Kidney epithelial cell (primary cell): ENCODE data around the gene TNK2. TPM values are rescaled to one million over a fixed set of nuclear protein-coding genes. Genes with fewer than 3 reads are reported as not detected.

Experiments used
- DNase-seq: peaks from one replicate; pipeline ENCODE4 v3.0.0-alpha.2; 2010; ENCODE audit warnings: low read depth
- H3K27me3 ChIP-seq: 2 replicates; pipeline ENCODE4 v1.6.0; 2011; ENCODE audit warnings: low read length; ENCODE audit not compliant: control insufficient read depth, insufficient read depth
- H3K36me3 ChIP-seq: 2 replicates; pipeline ENCODE4 v1.5.1; 2011; ENCODE audit warnings: low read length; ENCODE audit not compliant: control insufficient read depth, insufficient read depth
- H3K4me3 ChIP-seq: 2 replicates; pipeline ENCODE4 v1.5.1; 2011; ENCODE audit warnings: low read depth, mild to moderate bottlenecking, control low read depth, low read length
- CTCF ChIP-seq: IDR thresholded peaks from 2 replicates; pipeline ENCODE4 v1.5.1; 2011; ENCODE audit warnings: mild to moderate bottlenecking, moderate library complexity, low read length, control low read depth, inconsistent platforms; ENCODE audit not compliant: insufficient read depth, poor library complexity, severe bottlenecking
- total RNA-seq: library from RNA; depleted of rRNA; stranded (reverse); fragments of >200 nt; gene quantifications from 2 replicates; pipeline ENCODE4 v1.2.3, GENCODE V29; 2015

The TNK2 gene
- total RNA-seq, 1 donor from 2014 or later, result 16.0 TPM

DNA sequence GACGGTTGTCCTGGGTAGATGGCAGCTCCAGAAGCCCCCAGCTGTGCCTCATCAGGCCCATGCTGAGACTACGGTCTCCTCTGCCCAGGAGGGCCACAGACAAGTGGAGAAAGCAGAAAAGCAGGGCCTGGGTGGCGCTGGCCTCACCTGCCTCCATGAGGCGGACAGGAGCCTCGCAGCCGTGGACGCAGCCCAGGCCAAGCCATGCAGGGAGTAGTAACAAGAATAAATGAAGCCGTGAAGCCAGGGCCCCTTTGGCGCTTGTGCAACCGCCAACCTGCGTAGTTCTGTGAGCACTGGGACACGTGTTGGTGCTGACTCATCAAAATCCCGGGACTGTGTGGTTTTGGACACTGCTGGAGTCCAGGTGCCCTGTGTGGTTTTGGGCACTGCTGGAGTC lies 84.4 kb downstream of the TNK2 start:
- H3K36me3 ChIP-seq, result no peaks in the 10 kb centered on the region
- no peak for TF ChIP-seq CTCF
- H3K27me3 ChIP-seq, result peaks cover 2% of the 10 kb centered on the region
- DNase-seq, result no peak
- H3K4me3 ChIP-seq, result no peak overlapping the region

GRCh38 chr3:195823280-195823679 lies 85.1 kb downstream of the TNK2 start:
- TF ChIP-seq CTCF, result no peak
- no peak for DNase-seq
- no peak overlapping the region for H3K4me3 ChIP-seq
- peaks cover 2% of the 10 kb centered on the region for H3K27me3 ChIP-seq
- H3K36me3 ChIP-seq, result no peaks in the 10 kb centered on the region

GRCh38 chr3:195822131-195822696 lies 86.1 kb downstream of the TNK2 start:
- no peak for TF ChIP-seq CTCF
- Histone ChIP-seq H3K4me3 (no peak overlapping the region), H3K36me3 (no peaks in the 10 kb centered on the region), H3K27me3 (peaks cover 2% of the 10 kb centered on the region)
- no peak for DNase-seq

DNA sequence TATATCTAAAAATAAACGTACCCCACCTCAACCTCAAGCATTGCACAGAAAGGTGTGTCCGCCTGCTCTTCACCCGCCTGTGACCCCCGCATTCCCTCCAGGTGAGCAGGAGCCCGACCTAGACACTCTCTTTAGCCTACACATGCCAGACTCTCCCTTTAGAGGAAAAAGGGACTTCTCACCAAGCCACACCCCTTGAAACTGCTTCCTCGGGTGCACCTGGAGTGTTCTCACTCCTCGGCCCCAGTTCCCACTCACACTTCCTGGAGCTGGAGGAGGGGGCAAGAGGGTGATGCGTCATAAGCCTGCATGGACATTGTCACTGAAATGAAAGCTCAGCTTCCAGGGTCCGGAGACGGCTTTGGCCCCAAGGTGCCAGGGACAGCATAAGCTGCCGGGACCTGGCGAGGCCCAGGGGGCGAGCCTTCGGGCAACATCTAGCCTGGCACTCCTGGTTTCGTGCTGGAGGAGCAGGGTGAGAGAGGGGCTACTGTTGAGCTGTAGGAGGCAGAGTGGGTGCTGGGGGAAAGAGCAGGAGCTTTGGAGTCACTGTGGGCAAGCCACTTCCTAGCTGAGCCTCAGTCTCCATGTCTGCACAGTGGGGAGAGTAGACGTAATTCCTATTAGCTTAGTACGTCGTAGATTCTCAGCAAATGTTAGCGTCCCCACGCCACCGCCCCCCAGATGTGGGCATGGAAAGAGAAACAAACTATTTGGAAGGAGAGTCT lies 86.8 kb downstream of the TNK2 start:
- DNase-seq, result no peak
- peaks cover 2% of the 10 kb centered on the region for H3K27me3 ChIP-seq
- H3K4me3 ChIP-seq, result no peak overlapping the region
- no peaks in the 10 kb centered on the region for H3K36me3 ChIP-seq
- TF ChIP-seq CTCF, result no peak

GRCh38 chr3:195820901-195821300 lies 87.5 kb downstream of the TNK2 start:
- H3K27me3 ChIP-seq, result peaks cover 2% of the 10 kb centered on the region
- no peak for TF ChIP-seq CTCF
- no peak for DNase-seq
- H3K4me3 ChIP-seq, result no peak overlapping the region
- no peaks in the 10 kb centered on the region for H3K36me3 ChIP-seq

DNA sequence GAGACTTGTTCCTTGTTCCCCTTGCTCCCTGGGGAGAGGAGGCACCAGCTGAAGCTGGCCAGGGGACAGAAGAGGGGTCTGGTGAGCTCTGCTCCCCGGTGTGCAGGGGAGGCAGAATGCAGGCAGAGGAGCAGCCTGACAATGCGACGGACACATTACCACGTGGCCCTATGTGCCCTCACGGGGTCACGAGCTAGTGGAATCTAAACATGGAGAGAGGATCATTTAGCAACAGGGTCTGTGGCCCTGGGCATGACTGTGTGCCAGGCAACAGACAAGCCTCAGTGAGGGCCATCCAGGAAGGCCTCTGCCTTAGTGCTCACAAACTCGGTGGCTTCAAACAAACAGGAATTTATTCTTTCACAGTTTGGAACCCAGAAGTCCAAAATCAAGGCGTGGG lies 88.2 kb downstream of the TNK2 start:
- DNase-seq, result no peak
- H3K36me3 ChIP-seq, result no peaks in the 10 kb centered on the region
- TF ChIP-seq CTCF, result no peak
- no peak overlapping the region for H3K4me3 ChIP-seq
- peaks cover 2% of the 10 kb centered on the region for H3K27me3 ChIP-seq
